Measurements from ENCODE around the gene CD9.

- TF ChIP-seq POLR2A (IDR thresholded peaks at IDR 0.05) (no peak), CTCF (IDR thresholded peaks at IDR 0.05) (no peak)
These were observed 64.3 kb downstream of the CD9 start for GRCh38 chr12:6264402-6265037.

Measured in esophagus squamous epithelium (tissue), 4 donors.